HepG2 (cell line): Measurements from ENCODE around the gene TCF12. TPM values are rescaled to one million over a fixed set of nuclear protein-coding genes. Genes with fewer than 3 reads are reported as not detected.

Source experiments
- GTF2F1 ChIP-seq: fragments of 150-350 bp; IDR thresholded peaks from 2 replicates; pipeline ENCODE4 v1.6.1; 2014; ENCODE audit warnings: low read length
- RBFOX2 ChIP-seq: fragments of 200-400 bp; formaldehyde crosslinking; IDR thresholded peaks from 2 replicates; pipeline ENCODE4 v1.6.1; 2017; ENCODE audit warnings: low read depth, mild to moderate bottlenecking, low read length
- ZFAT ChIP-seq: sonication (generic); formaldehyde crosslinking; conservative IDR thresholded peaks from 2 replicates; pipeline ENCODE4 v1.8.1; 2023; ENCODE audit warnings: missing genetic modification reagents, inconsistent platforms
- ZNF142 ChIP-seq: sonication (generic); formaldehyde crosslinking; IDR thresholded peaks from 2 replicates; pipeline ENCODE4 v1.4.0; 2020; ENCODE audit warnings: missing genetic modification reagents
- polyA plus RNA-seq, 8 experiments: library from polyadenylated mRNA; depleted of rRNA in 3 of 8; stranded (reverse) in 7 of 8; unstranded in 1 of 8; fragments of >200 nt; fragmentation: Illumina TruSeq in 4 of 8; extraction: Trizol in 4 of 8; gene quantifications; 2 replicates each; pipeline versions ENCODE4 v1.2.1 to v1.2.3, GENCODE V29; 2011 to 2016; ENCODE audit warnings: low read depth in 4 of 8, missing spikeins in 1 of 8, mixed read lengths in 1 of 8; ENCODE audit not compliant: insufficient read depth in 1 of 8
- total RNA-seq, 5 experiments: library from RNA; depleted of rRNA; stranded (reverse); fragments of >200 nt; fragmentation: Illumina TruSeq; extraction: Trizol; gene quantifications; 2 replicates each; pipeline ENCODE4 v1.2.3, GENCODE V29; 2016; ENCODE audit warnings: low read depth in 1 of 5
- TF ChIP-seq, protein P1 (sequence below), 2 experiments: fragments of 450-650 bp in 1 of 2; sonication (generic) in 1 of 2; formaldehyde crosslinking in 1 of 2; IDR thresholded peaks; 2 replicates each; pipeline versions ENCODE4 v1.6.1 to v1.8.0; 2016 to 2022; ENCODE audit warnings: antibody characterized with exemption in 1 of 2, mild to moderate bottlenecking in 1 of 2, missing genetic modification reagents in 1 of 2
- TF ChIP-seq, protein P2 (sequence below), 2 experiments: fragments of 450-650 bp in 1 of 2; sonication (generic) in 1 of 2; formaldehyde crosslinking; IDR thresholded peaks; 2 replicates each; pipeline versions ENCODE4 v1.5.0 to v1.8.0; 2020 to 2022; ENCODE audit warnings: mild to moderate bottlenecking in 1 of 2, missing genetic modification reagents in 1 of 2

TCF12 gene
- total and polyA plus RNA-seq, 2 of the 13 experiments (the other 11 are each of a cell fraction or from before 2014, with no cell fraction given), result 48.6 to 51.1 TPM

DNA sequence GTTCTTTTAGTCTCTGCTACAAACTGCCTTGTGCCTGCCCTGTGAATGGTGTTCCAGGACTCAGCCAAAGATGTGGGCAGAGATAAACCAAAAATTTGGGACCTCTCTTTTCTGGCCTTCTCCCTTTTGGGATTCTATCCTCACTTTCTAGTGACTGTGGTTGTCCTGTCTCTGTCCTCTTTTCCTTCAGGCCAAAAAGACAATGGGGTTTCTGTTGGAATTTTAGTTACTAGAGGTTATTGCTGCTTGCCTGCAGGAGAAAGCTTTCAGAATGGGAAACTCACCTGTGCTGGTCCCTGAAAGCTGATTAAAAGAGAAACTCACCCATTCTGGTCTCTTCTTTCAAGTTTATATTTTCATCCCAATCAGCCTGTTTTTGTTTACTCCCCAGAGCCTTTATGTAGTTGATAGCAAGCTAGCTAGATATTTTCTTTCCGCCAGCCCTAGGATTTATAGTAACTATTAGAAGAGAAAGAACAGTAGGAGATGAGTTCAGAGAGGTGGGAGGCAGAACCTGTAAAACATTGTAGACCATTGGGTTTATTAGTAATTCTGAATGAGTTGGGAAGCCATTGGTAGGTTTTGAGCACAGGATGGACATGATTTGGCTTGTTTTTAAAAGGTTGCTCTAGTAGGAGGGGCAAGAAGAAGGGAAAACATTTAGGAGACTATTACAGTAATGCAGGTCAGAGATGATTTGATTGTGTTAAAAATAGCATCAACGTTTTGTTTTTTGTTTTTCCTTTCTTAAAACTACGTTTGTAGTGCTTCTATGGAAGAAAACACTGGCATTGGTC is 138.9 kb downstream of the TCF12 start (continued):
- TF ChIP-seq ZNF142 (no peak), GTF2F1 (no peak), RBFOX2 (no peak), ZFAT (no peak)
- TF ChIP-seq, protein P1, sequence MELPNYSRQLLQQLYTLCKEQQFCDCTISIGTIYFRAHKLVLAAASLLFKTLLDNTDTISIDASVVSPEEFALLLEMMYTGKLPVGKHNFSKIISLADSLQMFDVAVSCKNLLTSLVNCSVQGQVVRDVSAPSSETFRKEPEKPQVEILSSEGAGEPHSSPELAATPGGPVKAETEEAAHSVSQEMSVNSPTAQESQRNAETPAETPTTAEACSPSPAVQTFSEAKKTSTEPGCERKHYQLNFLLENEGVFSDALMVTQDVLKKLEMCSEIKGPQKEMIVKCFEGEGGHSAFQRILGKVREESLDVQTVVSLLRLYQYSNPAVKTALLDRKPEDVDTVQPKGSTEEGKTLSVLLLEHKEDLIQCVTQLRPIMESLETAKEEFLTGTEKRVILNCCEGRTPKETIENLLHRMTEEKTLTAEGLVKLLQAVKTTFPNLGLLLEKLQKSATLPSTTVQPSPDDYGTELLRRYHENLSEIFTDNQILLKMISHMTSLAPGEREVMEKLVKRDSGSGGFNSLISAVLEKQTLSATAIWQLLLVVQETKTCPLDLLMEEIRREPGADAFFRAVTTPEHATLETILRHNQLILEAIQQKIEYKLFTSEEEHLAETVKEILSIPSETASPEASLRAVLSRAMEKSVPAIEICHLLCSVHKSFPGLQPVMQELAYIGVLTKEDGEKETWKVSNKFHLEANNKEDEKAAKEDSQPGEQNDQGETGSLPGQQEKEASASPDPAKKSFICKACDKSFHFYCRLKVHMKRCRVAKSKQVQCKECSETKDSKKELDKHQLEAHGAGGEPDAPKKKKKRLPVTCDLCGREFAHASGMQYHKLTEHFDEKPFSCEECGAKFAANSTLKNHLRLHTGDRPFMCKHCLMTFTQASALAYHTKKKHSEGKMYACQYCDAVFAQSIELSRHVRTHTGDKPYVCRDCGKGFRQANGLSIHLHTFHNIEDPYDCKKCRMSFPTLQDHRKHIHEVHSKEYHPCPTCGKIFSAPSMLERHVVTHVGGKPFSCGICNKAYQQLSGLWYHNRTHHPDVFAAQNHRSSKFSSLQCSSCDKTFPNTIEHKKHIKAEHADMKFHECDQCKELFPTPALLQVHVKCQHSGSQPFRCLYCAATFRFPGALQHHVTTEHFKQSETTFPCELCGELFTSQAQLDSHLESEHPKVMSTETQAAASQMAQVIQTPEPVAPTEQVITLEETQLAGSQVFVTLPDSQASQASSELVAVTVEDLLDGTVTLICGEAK (IDR thresholded peaks at IDR 0.05), result no peak
- TF ChIP-seq, protein P1 (CRISPR knock-in tag; IDR thresholded peaks at IDR 0.05), result no peak
- TF ChIP-seq, protein P2, sequence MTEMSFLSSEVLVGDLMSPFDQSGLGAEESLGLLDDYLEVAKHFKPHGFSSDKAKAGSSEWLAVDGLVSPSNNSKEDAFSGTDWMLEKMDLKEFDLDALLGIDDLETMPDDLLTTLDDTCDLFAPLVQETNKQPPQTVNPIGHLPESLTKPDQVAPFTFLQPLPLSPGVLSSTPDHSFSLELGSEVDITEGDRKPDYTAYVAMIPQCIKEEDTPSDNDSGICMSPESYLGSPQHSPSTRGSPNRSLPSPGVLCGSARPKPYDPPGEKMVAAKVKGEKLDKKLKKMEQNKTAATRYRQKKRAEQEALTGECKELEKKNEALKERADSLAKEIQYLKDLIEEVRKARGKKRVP (CRISPR knock-in tag; IDR thresholded peaks at IDR 0.05), result no peak
- TF ChIP-seq, all 625 proteins: peak for 0
